ENCODE measurements around the gene PVALB. TPM values are rescaled to one million over a fixed set of nuclear protein-coding genes. Genes with fewer than 3 reads are reported as not detected.
A peak's percentile ranks its signal among the peaks of the same experiment; 100 is the strongest.

PVALB gene
- total and polyA plus RNA-seq, 10 of the 15 experiments (the other 5 are each of a cell fraction or from before 2014, with no cell fraction given), result not detected

DNA sequence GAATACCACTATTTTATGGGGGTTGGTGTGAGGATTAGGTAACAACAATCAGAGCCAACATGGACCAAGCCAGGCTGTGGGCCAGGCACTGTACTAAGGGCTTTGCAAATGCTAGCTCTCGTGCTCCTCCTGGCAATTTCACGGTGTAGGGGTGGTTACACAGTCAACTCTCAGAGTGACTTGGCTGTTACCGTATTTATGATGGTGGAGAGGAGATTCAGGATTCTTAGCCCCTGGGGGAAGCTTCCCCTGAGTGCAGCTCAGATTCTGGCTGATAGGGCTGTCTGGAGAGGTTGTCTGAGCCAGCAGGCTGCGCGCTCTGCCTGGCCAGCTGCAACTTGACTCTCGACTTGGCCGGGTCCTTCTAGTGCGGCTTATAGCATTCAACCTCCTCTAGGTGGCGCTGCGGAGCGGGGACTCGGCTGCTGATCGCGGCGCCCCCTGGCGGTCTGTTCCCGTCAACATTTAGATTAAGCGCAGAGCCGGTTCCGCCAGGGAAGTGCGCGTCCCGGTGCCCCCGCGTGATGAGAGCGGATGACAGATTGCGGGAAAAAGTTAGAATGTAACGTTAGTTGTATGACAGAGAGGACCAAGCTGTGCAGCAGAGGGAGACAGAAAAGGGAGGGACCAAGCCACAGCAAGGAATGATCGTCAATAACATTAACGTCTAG, 39.4 kb upstream of the PVALB start (continued):
- TF ChIP-seq MYB (IDR thresholded peaks at IDR 0.05; ENCODE audit: borderline replicate concordance, low read depth, low read length), result no peak
- peak; percentile 66; the same call in 1 of the 3 replicates for TF ChIP-seq POU2F2 (IDR thresholded peaks at IDR 0.05; ENCODE audit: borderline replicate concordance, low read depth, low read length)
- TF ChIP-seq, protein P1, sequence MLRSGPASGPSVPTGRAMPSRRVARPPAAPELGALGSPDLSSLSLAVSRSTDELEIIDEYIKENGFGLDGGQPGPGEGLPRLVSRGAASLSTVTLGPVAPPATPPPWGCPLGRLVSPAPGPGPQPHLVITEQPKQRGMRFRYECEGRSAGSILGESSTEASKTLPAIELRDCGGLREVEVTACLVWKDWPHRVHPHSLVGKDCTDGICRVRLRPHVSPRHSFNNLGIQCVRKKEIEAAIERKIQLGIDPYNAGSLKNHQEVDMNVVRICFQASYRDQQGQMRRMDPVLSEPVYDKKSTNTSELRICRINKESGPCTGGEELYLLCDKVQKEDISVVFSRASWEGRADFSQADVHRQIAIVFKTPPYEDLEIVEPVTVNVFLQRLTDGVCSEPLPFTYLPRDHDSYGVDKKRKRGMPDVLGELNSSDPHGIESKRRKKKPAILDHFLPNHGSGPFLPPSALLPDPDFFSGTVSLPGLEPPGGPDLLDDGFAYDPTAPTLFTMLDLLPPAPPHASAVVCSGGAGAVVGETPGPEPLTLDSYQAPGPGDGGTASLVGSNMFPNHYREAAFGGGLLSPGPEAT (IDR thresholded peaks at IDR 0.05; ENCODE audit: low read depth), result no peak

DNA sequence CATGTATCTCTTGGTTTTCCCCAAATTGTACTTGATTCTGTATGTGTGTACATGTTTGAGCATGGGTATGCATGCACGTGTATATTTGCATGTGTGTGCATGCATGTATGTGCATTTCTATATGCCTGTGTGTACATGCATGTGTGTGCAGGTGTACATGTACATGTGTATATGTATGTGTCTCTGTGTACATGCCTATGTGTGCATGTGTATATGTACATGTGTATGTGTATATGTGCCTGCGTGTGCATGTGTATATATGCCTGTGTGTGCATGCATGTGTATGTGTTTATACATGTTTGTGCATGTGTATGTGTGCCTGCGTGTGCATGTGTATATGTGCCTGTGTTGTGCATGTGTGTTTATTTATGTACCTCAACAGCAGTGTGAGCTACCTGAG, 38.6 kb upstream of the PVALB start:
- Histone ChIP-seq H4K20me1 (ENCODE audit: control insufficient read depth, insufficient read depth) (no peaks in the 10 kb centered on the region), H3K4me1 (ENCODE audit: control insufficient read depth, insufficient read depth, low read length) (peaks cover 34% of the 10 kb centered on the region), H3K27me3 (replicated peaks in 1 of 2; ENCODE audit: control insufficient read depth in 2 of 2, insufficient read depth in 2 of 2, low read length in 1 of 2) (no peaks in the 10 kb centered on the region), H3K36me3 (ENCODE audit: control insufficient read depth in 2 of 2, insufficient read depth in 2 of 2, low read length in 1 of 2) (no peaks in the 10 kb centered on the region), H3K27ac (ENCODE audit: control insufficient read depth, insufficient read depth) (no peak overlapping the region), H3K4me3 (no peak overlapping the region), H3K9me3 (replicated peaks; ENCODE audit: control insufficient read depth, insufficient read depth, low read length) (no peaks in the 10 kb centered on the region; the same call in 2 of the 3 replicates), H3K79me2 (ENCODE audit: control insufficient read depth, insufficient read depth, low read length) (no peaks in the 10 kb centered on the region), H2AFZ (ENCODE audit: control insufficient read depth, low read depth, low read length) (no peak overlapping the region), H3K4me2 (ENCODE audit: control insufficient read depth, insufficient read depth) (no peak overlapping the region), H3K9ac (ENCODE audit: control insufficient read depth, insufficient read depth, low read length) (no peak overlapping the region)
- SMC1A ChIA-PET (ENCODE audit: uncharacterized antibody, unreplicated experiment), result interaction anchor here (0.6 to 8.7 kb wide), 17 partner anchors 18 to 125 kb away, joined by 3 to 72 read pairs (median 4); partner anchors contain the start of gene IFT27
- POLR2A ChIA-PET, result interaction anchor here (1.0 kb wide), 1 partner anchor 18 kb away, joined by 4 read pairs; no protein-coding TSS in a partner anchor
- RAD21 ChIA-PET (ENCODE audit: unreplicated experiment), result interaction anchor here (0.6 to 8.5 kb wide), 9 partner anchors 44 to 383 kb away, joined by 3 to 94 read pairs (median 5); no protein-coding TSS in a partner anchor
- TF ChIP-seq CHD1 (IDR thresholded peaks at IDR 0.05; ENCODE audit: low read depth, low read length) (no peak), TCF7 (IDR thresholded peaks at IDR 0.05; ENCODE audit: borderline replicate concordance) (no peak), SMARCA5 (IDR thresholded peaks at IDR 0.05) (no peak), ZNF207 (IDR thresholded peaks at IDR 0.05; ENCODE audit: borderline replicate concordance) (no peak), NRF1 (conservative IDR thresholded peaks at IDR 0.05; ENCODE audit: low read depth, low read length) (no peak), SIN3A (IDR thresholded peaks at IDR 0.05; ENCODE audit: low read depth, low read length) (no peak)
- TF ChIP-seq, protein P2, sequence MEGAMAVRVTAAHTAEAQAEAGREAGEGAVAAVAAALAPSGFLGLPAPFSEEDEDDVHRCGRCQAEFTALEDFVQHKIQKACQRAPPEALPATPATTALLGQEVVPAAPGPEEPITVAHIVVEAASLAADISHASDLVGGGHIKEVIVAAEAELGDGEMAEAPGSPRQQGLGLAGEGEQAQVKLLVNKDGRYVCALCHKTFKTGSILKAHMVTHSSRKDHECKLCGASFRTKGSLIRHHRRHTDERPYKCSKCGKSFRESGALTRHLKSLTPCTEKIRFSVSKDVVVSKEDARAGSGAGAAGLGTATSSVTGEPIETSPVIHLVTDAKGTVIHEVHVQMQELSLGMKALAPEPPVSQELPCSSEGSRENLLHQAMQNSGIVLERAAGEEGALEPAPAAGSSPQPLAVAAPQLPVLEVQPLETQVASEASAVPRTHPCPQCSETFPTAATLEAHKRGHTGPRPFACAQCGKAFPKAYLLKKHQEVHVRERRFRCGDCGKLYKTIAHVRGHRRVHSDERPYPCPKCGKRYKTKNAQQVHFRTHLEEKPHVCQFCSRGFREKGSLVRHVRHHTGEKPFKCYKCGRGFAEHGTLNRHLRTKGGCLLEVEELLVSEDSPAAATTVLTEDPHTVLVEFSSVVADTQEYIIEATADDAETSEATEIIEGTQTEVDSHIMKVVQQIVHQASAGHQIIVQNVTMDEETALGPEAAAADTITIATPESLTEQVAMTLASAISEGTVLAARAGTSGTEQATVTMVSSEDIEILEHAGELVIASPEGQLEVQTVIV (IDR thresholded peaks at IDR 0.05; ENCODE audit: borderline replicate concordance, partially characterized antibody), result no peak
- TF ChIP-seq, protein P3, sequence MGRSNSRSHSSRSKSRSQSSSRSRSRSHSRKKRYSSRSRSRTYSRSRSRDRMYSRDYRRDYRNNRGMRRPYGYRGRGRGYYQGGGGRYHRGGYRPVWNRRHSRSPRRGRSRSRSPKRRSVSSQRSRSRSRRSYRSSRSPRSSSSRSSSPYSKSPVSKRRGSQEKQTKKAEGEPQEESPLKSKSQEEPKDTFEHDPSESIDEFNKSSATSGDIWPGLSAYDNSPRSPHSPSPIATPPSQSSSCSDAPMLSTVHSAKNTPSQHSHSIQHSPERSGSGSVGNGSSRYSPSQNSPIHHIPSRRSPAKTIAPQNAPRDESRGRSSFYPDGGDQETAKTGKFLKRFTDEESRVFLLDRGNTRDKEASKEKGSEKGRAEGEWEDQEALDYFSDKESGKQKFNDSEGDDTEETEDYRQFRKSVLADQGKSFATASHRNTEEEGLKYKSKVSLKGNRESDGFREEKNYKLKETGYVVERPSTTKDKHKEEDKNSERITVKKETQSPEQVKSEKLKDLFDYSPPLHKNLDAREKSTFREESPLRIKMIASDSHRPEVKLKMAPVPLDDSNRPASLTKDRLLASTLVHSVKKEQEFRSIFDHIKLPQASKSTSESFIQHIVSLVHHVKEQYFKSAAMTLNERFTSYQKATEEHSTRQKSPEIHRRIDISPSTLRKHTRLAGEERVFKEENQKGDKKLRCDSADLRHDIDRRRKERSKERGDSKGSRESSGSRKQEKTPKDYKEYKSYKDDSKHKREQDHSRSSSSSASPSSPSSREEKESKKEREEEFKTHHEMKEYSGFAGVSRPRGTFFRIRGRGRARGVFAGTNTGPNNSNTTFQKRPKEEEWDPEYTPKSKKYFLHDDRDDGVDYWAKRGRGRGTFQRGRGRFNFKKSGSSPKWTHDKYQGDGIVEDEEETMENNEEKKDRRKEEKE (IDR thresholded peaks at IDR 0.05), result no peak
- CTCF ChIA-PET, result interaction anchor here (0.7 to 12.7 kb wide), 32 partner anchors 10 to 405 kb away, joined by 3 to 310 read pairs (median 6); partner anchors contain the start of genes IFT27 and TST
- DNase-seq (ENCODE audit: low read depth, low spot score), result no peak
- ATAC-seq, result no peak
- intact Hi-C loops (cut with micrococcal nuclease; ENCODE audit: unreplicated experiment), result loop anchor here (5.0 to 10.0 kb wide), 2 partner anchors 189 to 308 kb away; no protein-coding TSS in a partner anchor
- FAIRE-seq, result no peak
- in situ Hi-C loops (cut with MboI), result loop anchor here (5.0 kb wide), 1 partner anchor 308 kb away; no protein-coding TSS in a partner anchor
- 60% methylated on average over 3 of the region's 3 CpGs for WGBS (ENCODE audit: insufficient coverage, insufficient replicate concordance, low lambda C conversion rate, missing lambda C conversion rate)
- BruUV-seq (replicated peaks), result no TSS peak

Data from GM12878 (cell line).